ENCODE results near the gene MAST2. TPM values are rescaled to one million over a fixed set of nuclear protein-coding genes. Genes with fewer than 3 reads are reported as not detected.
"Not testable (repeated sequence)": the region's sequence is repeated elsewhere in the genome, so short reads cannot be mapped to it uniquely, and the experiment has no call there.

MAST2 gene
- total RNA-seq, 4 donors from 2014 or later: 18.8 to 22.2 (median 20.2) TPM

DNA sequence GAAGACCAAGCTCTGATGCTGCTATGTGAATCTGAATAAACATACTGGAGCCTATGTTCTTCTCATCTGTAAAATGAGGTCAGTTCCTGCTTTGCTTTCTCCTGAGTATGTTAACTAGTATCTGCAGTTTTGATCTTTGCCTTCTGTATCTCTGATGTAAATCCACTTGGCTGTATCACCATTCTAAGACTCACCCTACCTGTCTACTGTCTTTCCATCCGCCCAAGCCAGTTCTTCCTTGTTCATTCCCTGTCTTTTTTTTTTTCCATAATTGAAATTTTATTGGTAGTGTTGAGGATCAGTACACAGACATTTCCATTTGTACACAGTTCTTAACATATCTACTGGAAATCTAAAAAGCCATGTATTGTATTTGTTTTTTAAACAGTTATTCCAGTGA is 31.3 kb downstream of the MAST2 start:
- Histone ChIP-seq H3K27ac (no peak overlapping the region), H3K27me3 (no peaks in the 10 kb centered on the region), H3K36me3 (no peaks in the 10 kb centered on the region), H3K4me1 (no peaks in the 10 kb centered on the region), H3K9me3 (no peaks in the 10 kb centered on the region), H3K4me3 (replicated peaks in 1 of 3) (no peak overlapping the region)
- WGBS, 2 donors: 96% methylated on average over 1 of the region's 1 CpG
- intact Hi-C loops (cut with DNase I): no loop called here
- no peak for DNase-seq
- TF ChIP-seq POLR2A (IDR thresholded peaks at IDR 0.05): no peak
- TF ChIP-seq, protein P1, sequence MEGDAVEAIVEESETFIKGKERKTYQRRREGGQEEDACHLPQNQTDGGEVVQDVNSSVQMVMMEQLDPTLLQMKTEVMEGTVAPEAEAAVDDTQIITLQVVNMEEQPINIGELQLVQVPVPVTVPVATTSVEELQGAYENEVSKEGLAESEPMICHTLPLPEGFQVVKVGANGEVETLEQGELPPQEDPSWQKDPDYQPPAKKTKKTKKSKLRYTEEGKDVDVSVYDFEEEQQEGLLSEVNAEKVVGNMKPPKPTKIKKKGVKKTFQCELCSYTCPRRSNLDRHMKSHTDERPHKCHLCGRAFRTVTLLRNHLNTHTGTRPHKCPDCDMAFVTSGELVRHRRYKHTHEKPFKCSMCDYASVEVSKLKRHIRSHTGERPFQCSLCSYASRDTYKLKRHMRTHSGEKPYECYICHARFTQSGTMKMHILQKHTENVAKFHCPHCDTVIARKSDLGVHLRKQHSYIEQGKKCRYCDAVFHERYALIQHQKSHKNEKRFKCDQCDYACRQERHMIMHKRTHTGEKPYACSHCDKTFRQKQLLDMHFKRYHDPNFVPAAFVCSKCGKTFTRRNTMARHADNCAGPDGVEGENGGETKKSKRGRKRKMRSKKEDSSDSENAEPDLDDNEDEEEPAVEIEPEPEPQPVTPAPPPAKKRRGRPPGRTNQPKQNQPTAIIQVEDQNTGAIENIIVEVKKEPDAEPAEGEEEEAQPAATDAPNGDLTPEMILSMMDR (IDR thresholded peaks at IDR 0.05): no peak

DNA sequence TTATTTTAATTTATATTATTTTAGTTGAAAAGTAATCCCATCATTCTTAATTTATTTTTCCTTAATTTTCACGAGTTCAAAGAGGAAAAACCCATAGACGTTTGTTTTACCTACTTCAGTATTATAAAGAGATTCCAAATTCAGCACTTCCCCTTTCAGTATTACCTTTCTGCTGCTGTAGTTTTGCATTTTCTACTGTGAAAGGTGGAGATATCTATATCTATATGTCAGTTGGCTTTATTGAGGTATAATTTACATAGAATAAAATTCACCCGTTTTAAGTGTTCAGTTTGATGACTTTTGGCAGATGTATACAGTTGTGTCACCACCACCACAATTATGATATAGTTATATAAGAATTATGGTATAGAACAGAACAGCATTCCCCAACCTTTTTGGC is 33.0 kb downstream of the MAST2 start:
- no peaks in the 10 kb centered on the region for H3K9me3 ChIP-seq
- no peak for TF ChIP-seq POLR2A (IDR thresholded peaks at IDR 0.05)
- TF ChIP-seq, protein P1 (IDR thresholded peaks at IDR 0.05): no peak
- H3K27ac ChIP-seq: no peak overlapping the region
- peaks cover 11 to 14% of the 10 kb centered on the region in 2 donors for H3K4me1 ChIP-seq
- 90 to 95% methylated on average over 3 of the region's 3 CpGs for WGBS, 2 donors
- no peak for DNase-seq
- H3K4me3 ChIP-seq (replicated peaks in 1 of 3): no peak overlapping the region
- no peaks in the 10 kb centered on the region for H3K36me3 ChIP-seq
- H3K27me3 ChIP-seq: no peaks in the 10 kb centered on the region
- intact Hi-C loops (cut with DNase I): no loop called here

DNA sequence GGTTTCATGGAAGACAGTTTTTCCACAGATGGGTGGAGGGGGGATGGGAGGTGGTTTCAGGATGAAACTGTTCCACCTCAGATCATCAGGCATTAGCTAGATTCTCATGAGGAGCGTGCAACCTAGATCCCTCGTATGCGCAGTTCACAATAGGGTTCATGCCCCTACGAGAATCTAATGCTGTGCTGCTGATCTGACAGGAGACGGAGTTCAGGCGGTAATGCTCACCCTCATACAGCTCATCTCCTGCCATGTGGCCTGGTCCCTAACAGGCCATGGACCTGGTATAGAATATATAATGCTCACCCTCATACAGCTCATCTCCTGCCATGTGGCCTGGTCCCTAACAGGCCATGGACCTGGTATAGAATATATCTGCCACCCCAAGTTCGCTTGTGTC is 33.4 kb downstream of the MAST2 start:
- DNase-seq; H3K36me3 ChIP-seq; H3K9me3 ChIP-seq; H3K27ac ChIP-seq; H3K4me3 ChIP-seq (replicated peaks in 1 of 3); intact Hi-C loops (cut with DNase I); H3K27me3 ChIP-seq: not testable (repeated sequence)
- 93 to 100% methylated on average over 7 of the region's 7 CpGs for WGBS, 2 donors
- H3K4me1 ChIP-seq: peaks cover 12 to 14% of the 10 kb centered on the region in 2 donors

DNA sequence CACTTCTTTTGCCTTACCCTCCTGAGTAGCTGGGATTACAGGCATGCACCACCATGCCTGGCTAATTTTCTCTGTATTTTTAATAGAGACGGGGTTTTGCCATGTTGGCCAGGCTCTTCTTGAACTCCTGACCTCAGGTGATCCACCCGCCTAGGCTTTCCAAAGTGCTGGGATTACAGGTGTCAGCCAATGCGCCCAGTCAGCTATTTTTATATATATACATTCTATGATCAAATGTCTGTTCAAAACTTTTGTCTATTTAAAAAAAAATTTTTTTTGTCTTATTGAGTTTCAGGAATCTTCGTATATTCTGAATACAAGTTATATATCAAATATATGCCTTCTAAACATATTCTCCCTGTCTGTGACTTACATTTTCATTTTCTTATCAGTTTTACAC is 34.9 kb downstream of the MAST2 start:
- H3K27me3 ChIP-seq; H3K9me3 ChIP-seq; intact Hi-C loops (cut with DNase I); H3K27ac ChIP-seq; H3K4me3 ChIP-seq (replicated peaks in 1 of 3); H3K36me3 ChIP-seq; DNase-seq: not testable (repeated sequence)
- WGBS, 2 donors: 88 to 92% methylated on average over 4 of the region's 4 CpGs
- peaks cover 14 to 18% of the 10 kb centered on the region in 2 donors for H3K4me1 ChIP-seq

DNA sequence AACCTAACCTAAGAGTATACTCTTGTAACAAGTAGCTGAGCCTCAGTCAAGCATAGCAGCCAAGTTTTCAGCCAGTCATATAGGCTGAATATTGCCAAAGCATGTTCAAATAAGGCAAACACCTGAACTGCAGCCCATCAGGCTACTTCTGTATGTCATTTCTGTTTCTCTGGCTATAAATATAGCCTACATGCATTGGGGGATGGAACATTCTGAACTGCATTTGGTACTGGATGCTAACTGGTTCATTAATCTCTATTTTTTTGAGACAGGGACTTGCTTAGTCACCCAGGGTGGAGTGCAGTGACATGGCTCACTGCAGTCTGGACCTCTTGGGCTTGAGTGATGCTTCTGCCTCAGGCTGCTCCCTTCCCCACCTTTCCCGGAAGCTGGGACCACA is 37.3 kb downstream of the MAST2 start:
- Histone ChIP-seq H3K4me3 (replicated peaks in 1 of 3) (no peak overlapping the region), H3K36me3 (no peaks in the 10 kb centered on the region), H3K9me3 (no peaks in the 10 kb centered on the region), H3K27ac (peak overlapping the region; percentile 15 to 59 (median 48)), H3K4me1 (peaks cover 19 to 28% of the 10 kb centered on the region in 2 donors), H3K27me3 (no peaks in the 10 kb centered on the region)
- TF ChIP-seq POLR2A (IDR thresholded peaks at IDR 0.05): no peak
- TF ChIP-seq, protein P1 (IDR thresholded peaks at IDR 0.05): no peak
- DNase-seq: peak; percentile 54 to 63
- intact Hi-C loops (cut with DNase I): no loop called here
- 31 to 64% methylated on average over 1 of the region's 1 CpG for WGBS, 2 donors

DNA sequence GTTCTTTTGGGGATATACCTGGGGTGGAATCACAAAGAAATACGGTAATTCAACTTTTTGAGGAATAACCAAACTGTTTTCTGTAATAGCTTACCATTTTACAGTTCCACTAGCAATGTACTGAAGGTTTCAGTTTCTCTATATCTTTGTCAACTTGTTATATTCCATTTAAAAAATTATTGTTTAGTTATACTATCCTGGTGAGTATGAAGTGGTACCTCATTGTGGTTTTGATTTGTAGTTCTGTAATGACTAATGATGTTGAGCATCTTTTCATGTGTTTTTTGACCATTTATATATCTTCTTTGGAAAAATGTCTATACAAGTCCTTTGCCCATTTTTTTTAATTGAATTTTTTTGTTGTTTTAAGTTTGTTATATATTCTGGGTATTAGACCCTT is 39.4 kb downstream of the MAST2 start:
- peaks cover 19 to 28% of the 10 kb centered on the region in 2 donors for H3K4me1 ChIP-seq
- no peak for TF ChIP-seq POLR2A (IDR thresholded peaks at IDR 0.05)
- TF ChIP-seq, protein P1 (IDR thresholded peaks at IDR 0.05): no peak
- H3K36me3 ChIP-seq: no peaks in the 10 kb centered on the region
- H3K27ac ChIP-seq: peak overlapping the region in 1 of 3 donors; percentile 74
- H3K9me3 ChIP-seq: no peaks in the 10 kb centered on the region
- no peak for DNase-seq
- intact Hi-C loops (cut with DNase I): no loop called here
- H3K4me3 ChIP-seq (replicated peaks in 1 of 3): no peak overlapping the region
- 94 to 98% methylated on average over 1 of the region's 1 CpG for WGBS, 2 donors
- no peaks in the 10 kb centered on the region for H3K27me3 ChIP-seq
